NB4 (cell line): ENCODE measurements around the gene DRAXIN.

Experiments used
- DNase-seq: peaks from one replicate; pipeline ENCODE4 v3.0.0; 2010; ENCODE audit warnings: low read depth
- H3K4me3 ChIP-seq: one replicate; pipeline ENCODE4 v1.5.1; 2011; ENCODE audit warnings: mild to moderate bottlenecking, low read depth, low read length, moderate library complexity
- CTCF ChIP-seq: IDR thresholded peaks from one replicate; pipeline ENCODE4 v1.5.1; 2012; ENCODE audit warnings: low read depth, low read length
- MAX ChIP-seq: IDR thresholded peaks from 2 replicates; pipeline ENCODE4 v1.6.1; 2011; ENCODE audit warnings: low read depth, low read length
- MYC ChIP-seq: IDR thresholded peaks from 2 replicates; pipeline ENCODE4 v1.6.1; 2011; ENCODE audit warnings: low read depth, low read length
- POLR2A ChIP-seq: IDR thresholded peaks from 2 replicates; pipeline ENCODE4 v1.6.1; 2011; ENCODE audit warnings: mild to moderate bottlenecking; ENCODE audit not compliant: insufficient read length; ENCODE audit errors: extremely low read depth

DRAXIN gene

GRCh38 chr1:11740258-11741192 lies 49.0 kb downstream of the DRAXIN start:
- no peak for TF ChIP-seq CTCF
- peak; percentile 74 for TF ChIP-seq MYC
- TF ChIP-seq MAX: peak; percentile 43; the same call in 1 of the 2 replicates
- H3K4me3 ChIP-seq: peak overlapping the region; percentile 40
- DNase-seq: peak; percentile 96

- no peak for TF ChIP-seq MYC
- no peak for TF ChIP-seq MAX
- no peak for TF ChIP-seq CTCF
- TF ChIP-seq POLR2A: no peak
- no peak for DNase-seq
- no peak overlapping the region for H3K4me3 ChIP-seq
These were observed 50.0 kb downstream of the DRAXIN start for GRCh38 chr1:11741482-11741881.

- TF ChIP-seq MAX (no peak), CTCF (peak; percentile 5), MYC (no peak), POLR2A (no peak)
- no peak overlapping the region for H3K4me3 ChIP-seq
- DNase-seq: no peak
These were observed 50.5 kb downstream of the DRAXIN start for GRCh38 chr1:11741919-11742558.

GRCh38 chr1:11744287-11744686 lies 52.8 kb downstream of the DRAXIN start:
- TF ChIP-seq POLR2A (no peak), MAX (no peak), CTCF (no peak), MYC (no peak)
- H3K4me3 ChIP-seq: no peak overlapping the region
- DNase-seq: no peak

GRCh38 chr1:11746092-11746491 lies 54.6 kb downstream of the DRAXIN start:
- no peak for TF ChIP-seq CTCF
- TF ChIP-seq MAX: no peak
- no peak for TF ChIP-seq POLR2A
- no peak for TF ChIP-seq MYC
- peak; percentile 27 for DNase-seq
- no peak overlapping the region for H3K4me3 ChIP-seq
